Neural cell (in vitro differentiated cells): ENCODE results near the gene SAMSN1. TPM values are rescaled to one million over a fixed set of nuclear protein-coding genes. Genes with fewer than 3 reads are reported as not detected.

ENCODE experiments used
- H2AFZ ChIP-seq: fragments of 200-600, 300-800 bp; sonication (generic), shearing (Covaris generic); 2 replicates; pipeline ENCODE4 v1.6.0; 2014; ENCODE audit warnings: low read depth, mild to moderate bottlenecking, antibody characterized with exemption, low read length, moderate library complexity
- H3F3A ChIP-seq: fragments of 200-600 bp; shearing (Covaris generic); 2 replicates; pipeline ENCODE4 v1.6.1; 2016; ENCODE audit warnings: mild to moderate bottlenecking, moderate library complexity, mixed read lengths, antibody characterized with exemption, low read length; ENCODE audit not compliant: insufficient read depth, poor library complexity, severe bottlenecking
- H3K27ac ChIP-seq: fragments of 200-600, 300-800 bp; sonication (generic), shearing (Covaris generic); 2 replicates; pipeline ENCODE4 v1.5.1; 2014; ENCODE audit warnings: mild to moderate bottlenecking, low read length, moderate library complexity
- H3K27me3 ChIP-seq: fragments of 300-800, 200-600 bp; sonication (generic), shearing (Covaris generic); 2 replicates; pipeline ENCODE4 v1.6.0; 2014; ENCODE audit warnings: mild to moderate bottlenecking, low read depth, low read length, moderate library complexity; ENCODE audit not compliant: insufficient read depth
- H3K36me3 ChIP-seq: fragments of 300-800, 200-600 bp; sonication (generic), shearing (Covaris generic); 2 replicates; pipeline ENCODE4 v1.5.1; 2014; ENCODE audit warnings: mild to moderate bottlenecking, antibody characterized with exemption, low read length, moderate library complexity; ENCODE audit not compliant: insufficient read depth
- H3K4me2 ChIP-seq: fragments of 300-800, 200-600 bp; sonication (generic), shearing (Covaris generic); 2 replicates; pipeline ENCODE4 v1.6.0; 2014; ENCODE audit warnings: mild to moderate bottlenecking, low read length
- H3K4me3 ChIP-seq: fragments of 300-800, 200-600 bp; sonication (generic), shearing (Covaris generic); 2 replicates; pipeline ENCODE4 v1.5.1; 2014; ENCODE audit warnings: mild to moderate bottlenecking, low read length, moderate library complexity
- H3K79me2 ChIP-seq: fragments of 200-600 bp; shearing (Covaris generic); replicated peaks from 2 replicates; pipeline ENCODE4 v1.6.0; 2014; ENCODE audit warnings: mild to moderate bottlenecking, low read length, moderate library complexity; ENCODE audit not compliant: insufficient read depth
- H3K9ac ChIP-seq: fragments of 300-800, 200-600 bp; sonication (generic), shearing (Covaris generic); 2 replicates; pipeline ENCODE4 v1.6.1; 2016; ENCODE audit warnings: mild to moderate bottlenecking, low read length, mixed read lengths
- H3K9me2 ChIP-seq: fragments of 200-600 bp; shearing (Covaris generic); 2 replicates; pipeline ENCODE4 v1.6.1; 2016; ENCODE audit warnings: mild to moderate bottlenecking, low read length, mixed read lengths; ENCODE audit not compliant: insufficient read depth
- H3K9me3 ChIP-seq: fragments of 200-600, 300-800 bp; sonication (generic), shearing (Covaris generic); 2 replicates; pipeline ENCODE4 v1.6.1; 2016; ENCODE audit warnings: mild to moderate bottlenecking, mixed run types, low read length, moderate library complexity, mixed read lengths
- H4K20me1 ChIP-seq: fragments of 200-600 bp; shearing (Covaris generic); 2 replicates; pipeline ENCODE4 v1.6.1; 2016; ENCODE audit warnings: mild to moderate bottlenecking, mixed run types; ENCODE audit not compliant: insufficient read depth
- EP300 ChIP-seq: fragments of 450-650 bp; conservative IDR thresholded peaks from 2 replicates; pipeline ENCODE4 v1.6.1; 2014; ENCODE audit warnings: antibody characterized with exemption, mild to moderate bottlenecking, moderate library complexity; ENCODE audit not compliant: poor library complexity, severe bottlenecking
- EZH2 ChIP-seq: fragments of 200-600, 300-800 bp; shearing (Covaris generic), sonication (generic); IDR thresholded peaks from 2 replicates; pipeline ENCODE4 v1.6.1; 2014; ENCODE audit warnings: antibody characterized with exemption, low read length, borderline replicate concordance, mild to moderate bottlenecking; ENCODE audit not compliant: insufficient read depth, poor library complexity, severe bottlenecking
- MXI1 ChIP-seq: fragments of 450-650 bp; conservative IDR thresholded peaks from 2 replicates; pipeline ENCODE4 v1.6.1; 2014; ENCODE audit warnings: antibody characterized with exemption, mild to moderate bottlenecking; ENCODE audit not compliant: poor library complexity, severe bottlenecking
- POLR2AphosphoS5 ChIP-seq: IDR thresholded peaks from 2 replicates; pipeline ENCODE4 v1.6.1; 2012
- RAD21 ChIP-seq: fragments of 450-650 bp; conservative IDR thresholded peaks from 2 replicates; pipeline ENCODE4 v1.6.1; 2014; ENCODE audit warnings: antibody characterized with exemption, mild to moderate bottlenecking, moderate library complexity
- SMC3 ChIP-seq: fragments of 450-650 bp; conservative IDR thresholded peaks from 2 replicates; pipeline ENCODE4 v1.6.1; 2014; ENCODE audit warnings: antibody characterized with exemption, mild to moderate bottlenecking, moderate library complexity; ENCODE audit not compliant: poor library complexity
- TAF1 ChIP-seq: IDR thresholded peaks from 2 replicates; pipeline ENCODE4 v1.6.1; 2012; ENCODE audit warnings: low read depth
- polyA plus RNA-seq: library from polyadenylated mRNA; depleted of rRNA; stranded (reverse); fragments of >200 nt; gene quantifications from 2 replicates; pipeline ENCODE4 v1.2.3, GENCODE V29; 2014
- TF ChIP-seq, protein P1 (sequence below): fragments of 450-650 bp; IDR thresholded peaks from 2 replicates; pipeline ENCODE4 v1.5.1; 2014; ENCODE audit warnings: antibody characterized with exemption, mild to moderate bottlenecking, moderate library complexity; ENCODE audit not compliant: poor library complexity, severe bottlenecking
- TF ChIP-seq, protein P2 (sequence below): IDR thresholded peaks from 2 replicates; pipeline ENCODE4 v1.6.1; 2012; ENCODE audit warnings: borderline replicate concordance

Gene SAMSN1
- polyA plus RNA-seq, 1 donor from 2014 or later = 18.2 TPM

DNA sequence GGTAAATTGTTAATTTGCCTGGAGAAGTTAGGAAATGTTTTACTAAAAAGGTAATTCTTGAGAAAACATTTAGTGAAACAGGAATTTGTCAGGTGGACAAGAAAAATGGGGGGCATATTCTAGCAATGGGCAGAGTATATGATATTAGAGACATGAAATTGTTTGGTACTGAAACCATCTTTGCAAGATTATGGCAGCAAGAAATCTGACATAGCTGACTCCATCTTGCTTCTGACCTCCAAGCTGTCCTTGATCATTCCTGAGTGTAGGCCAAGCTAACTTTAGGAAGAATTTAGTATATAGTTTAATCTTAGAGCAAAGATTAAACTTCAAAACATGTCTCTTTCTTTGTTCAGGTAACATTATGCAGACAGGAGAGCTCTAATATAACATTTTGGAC lies 14.0 kb upstream of the SAMSN1 start:
- Histone ChIP-seq H3K9ac (no peak overlapping the region), H3K27ac (no peak overlapping the region), H3K36me3 (no peaks in the 10 kb centered on the region), H2AFZ (no peak overlapping the region), H4K20me1 (no peaks in the 10 kb centered on the region), H3K79me2 (no peaks in the 10 kb centered on the region), H3F3A (no peaks in the 10 kb centered on the region), H3K4me3 (no peak overlapping the region), H3K4me2 (no peak overlapping the region), H3K9me3 (no peaks in the 10 kb centered on the region), H3K9me2 (no peaks in the 10 kb centered on the region), H3K27me3 (no peaks in the 10 kb centered on the region)
- TF ChIP-seq POLR2AphosphoS5 = no peak
- no peak for TF ChIP-seq MXI1
- TF ChIP-seq, protein P1, sequence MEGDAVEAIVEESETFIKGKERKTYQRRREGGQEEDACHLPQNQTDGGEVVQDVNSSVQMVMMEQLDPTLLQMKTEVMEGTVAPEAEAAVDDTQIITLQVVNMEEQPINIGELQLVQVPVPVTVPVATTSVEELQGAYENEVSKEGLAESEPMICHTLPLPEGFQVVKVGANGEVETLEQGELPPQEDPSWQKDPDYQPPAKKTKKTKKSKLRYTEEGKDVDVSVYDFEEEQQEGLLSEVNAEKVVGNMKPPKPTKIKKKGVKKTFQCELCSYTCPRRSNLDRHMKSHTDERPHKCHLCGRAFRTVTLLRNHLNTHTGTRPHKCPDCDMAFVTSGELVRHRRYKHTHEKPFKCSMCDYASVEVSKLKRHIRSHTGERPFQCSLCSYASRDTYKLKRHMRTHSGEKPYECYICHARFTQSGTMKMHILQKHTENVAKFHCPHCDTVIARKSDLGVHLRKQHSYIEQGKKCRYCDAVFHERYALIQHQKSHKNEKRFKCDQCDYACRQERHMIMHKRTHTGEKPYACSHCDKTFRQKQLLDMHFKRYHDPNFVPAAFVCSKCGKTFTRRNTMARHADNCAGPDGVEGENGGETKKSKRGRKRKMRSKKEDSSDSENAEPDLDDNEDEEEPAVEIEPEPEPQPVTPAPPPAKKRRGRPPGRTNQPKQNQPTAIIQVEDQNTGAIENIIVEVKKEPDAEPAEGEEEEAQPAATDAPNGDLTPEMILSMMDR = no peak
- TF ChIP-seq SMC3 = no peak
- no peak for TF ChIP-seq EZH2
- TF ChIP-seq EP300 = no peak
- TF ChIP-seq, protein P2, sequence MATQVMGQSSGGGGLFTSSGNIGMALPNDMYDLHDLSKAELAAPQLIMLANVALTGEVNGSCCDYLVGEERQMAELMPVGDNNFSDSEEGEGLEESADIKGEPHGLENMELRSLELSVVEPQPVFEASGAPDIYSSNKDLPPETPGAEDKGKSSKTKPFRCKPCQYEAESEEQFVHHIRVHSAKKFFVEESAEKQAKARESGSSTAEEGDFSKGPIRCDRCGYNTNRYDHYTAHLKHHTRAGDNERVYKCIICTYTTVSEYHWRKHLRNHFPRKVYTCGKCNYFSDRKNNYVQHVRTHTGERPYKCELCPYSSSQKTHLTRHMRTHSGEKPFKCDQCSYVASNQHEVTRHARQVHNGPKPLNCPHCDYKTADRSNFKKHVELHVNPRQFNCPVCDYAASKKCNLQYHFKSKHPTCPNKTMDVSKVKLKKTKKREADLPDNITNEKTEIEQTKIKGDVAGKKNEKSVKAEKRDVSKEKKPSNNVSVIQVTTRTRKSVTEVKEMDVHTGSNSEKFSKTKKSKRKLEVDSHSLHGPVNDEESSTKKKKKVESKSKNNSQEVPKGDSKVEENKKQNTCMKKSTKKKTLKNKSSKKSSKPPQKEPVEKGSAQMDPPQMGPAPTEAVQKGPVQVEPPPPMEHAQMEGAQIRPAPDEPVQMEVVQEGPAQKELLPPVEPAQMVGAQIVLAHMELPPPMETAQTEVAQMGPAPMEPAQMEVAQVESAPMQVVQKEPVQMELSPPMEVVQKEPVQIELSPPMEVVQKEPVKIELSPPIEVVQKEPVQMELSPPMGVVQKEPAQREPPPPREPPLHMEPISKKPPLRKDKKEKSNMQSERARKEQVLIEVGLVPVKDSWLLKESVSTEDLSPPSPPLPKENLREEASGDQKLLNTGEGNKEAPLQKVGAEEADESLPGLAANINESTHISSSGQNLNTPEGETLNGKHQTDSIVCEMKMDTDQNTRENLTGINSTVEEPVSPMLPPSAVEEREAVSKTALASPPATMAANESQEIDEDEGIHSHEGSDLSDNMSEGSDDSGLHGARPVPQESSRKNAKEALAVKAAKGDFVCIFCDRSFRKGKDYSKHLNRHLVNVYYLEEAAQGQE = no peak
- TF ChIP-seq TAF1 = no peak
- no peak for TF ChIP-seq RAD21

DNA sequence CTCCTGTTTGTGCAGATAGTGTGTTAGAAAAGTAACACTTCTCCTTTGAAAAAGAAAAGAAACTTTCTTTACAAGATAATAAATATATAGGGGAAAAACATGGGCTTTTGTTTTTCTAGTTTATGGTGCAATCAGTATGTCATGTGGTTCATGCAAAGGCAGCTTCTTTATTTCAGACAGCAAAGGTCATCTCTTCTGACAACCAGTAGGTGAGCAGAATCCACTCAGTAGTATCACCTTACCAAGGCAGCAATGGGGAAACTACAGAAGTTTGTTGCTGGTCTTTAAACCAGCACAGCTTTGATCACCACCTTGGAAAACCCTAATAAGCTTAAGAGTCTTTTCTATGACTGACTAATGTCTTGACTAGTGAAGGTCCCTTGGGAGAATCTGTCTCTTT lies 13.0 kb upstream of the SAMSN1 start:
- Histone ChIP-seq H3K4me3 (no peak overlapping the region), H3K4me2 (no peak overlapping the region), H3K27me3 (no peaks in the 10 kb centered on the region), H2AFZ (no peak overlapping the region), H3K9me3 (no peaks in the 10 kb centered on the region), H3F3A (no peaks in the 10 kb centered on the region), H3K79me2 (no peaks in the 10 kb centered on the region), H3K9me2 (no peaks in the 10 kb centered on the region), H3K9ac (no peak overlapping the region), H3K36me3 (no peaks in the 10 kb centered on the region), H4K20me1 (no peaks in the 10 kb centered on the region), H3K27ac (no peak overlapping the region)
- TF ChIP-seq EZH2 (no peak), EP300 (no peak), SMC3 (no peak), POLR2AphosphoS5 (no peak)
- TF ChIP-seq, protein P2 = no peak
- TF ChIP-seq, protein P1 = no peak
